ENCODE data around the gene FMN1. TPM values are rescaled to one million over a fixed set of nuclear protein-coding genes. Genes with fewer than 3 reads are reported as not detected.

Gene FMN1
- polyA plus RNA-seq, 1 donor from 2014 or later, result 0.40 TPM

GRCh38 chr15:33022629-33023028, 171.9 kb downstream of the FMN1 start:
- no peaks in the 10 kb centered on the region for H3K79me2 ChIP-seq (replicated peaks; ENCODE audit: insufficient read depth, low read length)
- TF ChIP-seq EZH2 (IDR thresholded peaks at IDR 0.05; ENCODE audit: borderline replicate concordance, insufficient read depth, low read length, poor library complexity, severe bottlenecking) (no peak), EP300 (conservative IDR thresholded peaks at IDR 0.05; ENCODE audit: poor library complexity, severe bottlenecking) (no peak), REST (IDR thresholded peaks at IDR 0.05; ENCODE audit: borderline replicate concordance) (no peak), CTCF (IDR thresholded peaks at IDR 0.05; ENCODE audit: poor library complexity, severe bottlenecking) (no peak), SMC3 (conservative IDR thresholded peaks at IDR 0.05; ENCODE audit: poor library complexity) (no peak), RAD21 (conservative IDR thresholded peaks at IDR 0.05) (no peak), TAF1 (IDR thresholded peaks at IDR 0.05; ENCODE audit: low read depth) (no peak), MXI1 (conservative IDR thresholded peaks at IDR 0.05; ENCODE audit: poor library complexity, severe bottlenecking) (no peak), POLR2AphosphoS5 (IDR thresholded peaks at IDR 0.05) (no peak)
- H3K4me3 ChIP-seq (ENCODE audit: low read length), result no peak overlapping the region
- H2AFZ ChIP-seq (ENCODE audit: low read depth, low read length), result no peak overlapping the region
- H3K9me2 ChIP-seq (ENCODE audit: insufficient read depth, low read length), result no peaks in the 10 kb centered on the region
- no peak overlapping the region for H3K4me2 ChIP-seq (ENCODE audit: low read length)
- H4K20me1 ChIP-seq (ENCODE audit: insufficient read depth), result no peaks in the 10 kb centered on the region
- H3F3A ChIP-seq (ENCODE audit: insufficient read depth, low read length, poor library complexity, severe bottlenecking), result no peaks in the 10 kb centered on the region
- no peak overlapping the region for H3K9ac ChIP-seq (ENCODE audit: low read length)
- no peaks in the 10 kb centered on the region for H3K9me3 ChIP-seq (ENCODE audit: low read length)
- no peak overlapping the region for H3K27ac ChIP-seq (ENCODE audit: low read length)
- H3K36me3 ChIP-seq (ENCODE audit: insufficient read depth, low read length), result no peaks in the 10 kb centered on the region
- H3K27me3 ChIP-seq (ENCODE audit: insufficient read depth, low read depth, low read length), result no peaks in the 10 kb centered on the region

- H3F3A ChIP-seq (ENCODE audit: insufficient read depth, low read length, poor library complexity, severe bottlenecking), result no peaks in the 10 kb centered on the region
- no peak overlapping the region for H3K4me3 ChIP-seq (ENCODE audit: low read length)
- H3K27ac ChIP-seq (ENCODE audit: low read length), result no peak overlapping the region
- TF ChIP-seq REST (IDR thresholded peaks at IDR 0.05; ENCODE audit: borderline replicate concordance) (no peak), RAD21 (conservative IDR thresholded peaks at IDR 0.05) (peak; percentile 67), POLR2AphosphoS5 (IDR thresholded peaks at IDR 0.05) (no peak), MXI1 (conservative IDR thresholded peaks at IDR 0.05; ENCODE audit: poor library complexity, severe bottlenecking) (no peak), EZH2 (IDR thresholded peaks at IDR 0.05; ENCODE audit: borderline replicate concordance, insufficient read depth, low read length, poor library complexity, severe bottlenecking) (no peak), TAF1 (IDR thresholded peaks at IDR 0.05; ENCODE audit: low read depth) (no peak), CTCF (IDR thresholded peaks at IDR 0.05; ENCODE audit: poor library complexity, severe bottlenecking) (peak; percentile 74), SMC3 (conservative IDR thresholded peaks at IDR 0.05; ENCODE audit: poor library complexity) (peak; percentile 65), EP300 (conservative IDR thresholded peaks at IDR 0.05; ENCODE audit: poor library complexity, severe bottlenecking) (no peak)
- H3K9me3 ChIP-seq (ENCODE audit: low read length), result no peaks in the 10 kb centered on the region
- no peaks in the 10 kb centered on the region for H4K20me1 ChIP-seq (ENCODE audit: insufficient read depth)
- no peak overlapping the region for H3K4me2 ChIP-seq (ENCODE audit: low read length)
- no peaks in the 10 kb centered on the region for H3K79me2 ChIP-seq (replicated peaks; ENCODE audit: insufficient read depth, low read length)
- H3K36me3 ChIP-seq (ENCODE audit: insufficient read depth, low read length), result no peaks in the 10 kb centered on the region
- no peaks in the 10 kb centered on the region for H3K27me3 ChIP-seq (ENCODE audit: insufficient read depth, low read depth, low read length)
- H3K9ac ChIP-seq (ENCODE audit: low read length), result no peak overlapping the region
- no peak overlapping the region for H2AFZ ChIP-seq (ENCODE audit: low read depth, low read length)
- H3K9me2 ChIP-seq (ENCODE audit: insufficient read depth, low read length), result no peaks in the 10 kb centered on the region
These were observed 172.6 kb downstream of the FMN1 start for GRCh38 chr15:33021806-33022389.
